HEK293 (cell line): ENCODE results near the gene DEPDC5.

Experiments used
- CTCF ChIA-PET: fragments of 350-600 bp; formaldehyde crosslinking; extraction: SDS; loops from one replicate; lab custom pipeline; 2021; ENCODE audit warnings: antibody characterized with exemption; lab: Yijun Ruan, JAX
- POLR2A ChIA-PET: fragments of 300-600 bp; formaldehyde crosslinking; extraction: SDS; loops from one replicate; lab custom pipeline; 2020; ENCODE audit warnings: antibody characterized with exemption, inconsistent platforms; lab: Yijun Ruan, JAX
- H3K27ac ChIP-seq: fragments of 200-500 bp; sonication (Bioruptor generic); 2 replicates; pipeline ENCODE4 v1.5.1; 2014; ENCODE audit warnings: low read depth, low read length, control low read depth, inconsistent platforms; ENCODE audit errors: extremely low read depth
- H3K36me3 ChIP-seq, 2 experiments: fragments of 200-500 bp in 1 of 2; sonication (Bioruptor generic) in 1 of 2; 1 replicate in 1 of 2; 2 replicates in 1 of 2; pipeline ENCODE4 v1.5.1; 2014 to 2017; ENCODE audit warnings: inconsistent platforms in 2 of 2, low read length in 2 of 2; ENCODE audit not compliant: control insufficient read depth in 2 of 2, insufficient read depth in 1 of 2
- H3K4me1 ChIP-seq: fragments of 200-500 bp; sonication (Bioruptor generic); 2 replicates; pipeline ENCODE4 v1.5.1; 2014; ENCODE audit warnings: mild to moderate bottlenecking, low read length, inconsistent platforms; ENCODE audit not compliant: control insufficient read depth, insufficient read depth
- H3K4me3 ChIP-seq: 2 replicates; pipeline ENCODE4 v1.5.1; 2011; ENCODE audit warnings: low read depth, mild to moderate bottlenecking, control low read depth, low read length, moderate library complexity
- H3K9me3 ChIP-seq: fragments of 200-500 bp; sonication (Bioruptor generic); 2 replicates; pipeline ENCODE4 v1.5.1; 2014; ENCODE audit warnings: low read depth, low read length, inconsistent platforms; ENCODE audit not compliant: control insufficient read depth, insufficient read depth
- KLF7 ChIP-seq: fragments of 450-650 bp; formaldehyde crosslinking; IDR thresholded peaks from 2 replicates; pipeline ENCODE4 v1.5.1; 2016; ENCODE audit warnings: missing biosample characterization, missing genetic modification characterization, borderline replicate concordance
- KLF9 ChIP-seq: fragments of 450-650 bp; formaldehyde crosslinking; IDR thresholded peaks from 2 replicates; pipeline ENCODE4 v1.5.1; 2016; ENCODE audit warnings: missing biosample characterization, missing genetic modification characterization, low read depth
- PRDM2 ChIP-seq: fragments of 450-650 bp; formaldehyde crosslinking; IDR thresholded peaks from 2 replicates; pipeline ENCODE4 v1.5.1; 2016; ENCODE audit warnings: missing biosample characterization, missing genetic modification characterization, borderline replicate concordance
- SCRT1 ChIP-seq: fragments of 450-650 bp; formaldehyde crosslinking; IDR thresholded peaks from 2 replicates; pipeline ENCODE4 v1.5.1; 2016; ENCODE audit warnings: missing biosample characterization, missing genetic modification characterization, borderline replicate concordance
- YY2 ChIP-seq: fragments of 450-650 bp; formaldehyde crosslinking; IDR thresholded peaks from 2 replicates; pipeline ENCODE4 v1.5.1; 2016; ENCODE audit warnings: missing biosample characterization, missing genetic modification characterization
- ZBTB17 ChIP-seq: fragments of 450-650 bp; formaldehyde crosslinking; IDR thresholded peaks from 2 replicates; pipeline ENCODE4 v1.5.1; 2016; ENCODE audit warnings: missing biosample characterization, missing genetic modification characterization
- ZBTB20 ChIP-seq: fragments of 450-650 bp; formaldehyde crosslinking; IDR thresholded peaks from 2 replicates; pipeline ENCODE4 v1.5.1; 2016; ENCODE audit warnings: missing biosample characterization, missing genetic modification characterization
- ZNF16 ChIP-seq: fragments of 450-650 bp; formaldehyde crosslinking; IDR thresholded peaks from 2 replicates; pipeline ENCODE4 v1.5.1; 2016; ENCODE audit warnings: low read depth, missing biosample characterization, missing genetic modification characterization
- ZNF169 ChIP-seq: fragments of 450-650 bp; formaldehyde crosslinking; IDR thresholded peaks from 2 replicates; pipeline ENCODE4 v1.5.1; 2016; ENCODE audit warnings: missing biosample characterization, missing genetic modification characterization
- ZNF274 ChIP-seq, 2 experiments: fragments of 200-500 bp in 1 of 2; fragments of 450-650 bp in 1 of 2; sonication (Bioruptor generic) in 1 of 2; formaldehyde crosslinking in 1 of 2; IDR thresholded peaks; 2 replicates each; pipeline versions ENCODE4 v1.5.1 to v1.6.1; 2014 to 2016; ENCODE audit warnings: borderline replicate concordance in 1 of 2, inconsistent platforms in 1 of 2, low read length in 1 of 2, missing biosample characterization in 1 of 2, missing genetic modification characterization in 1 of 2
- ZNF311 ChIP-seq: fragments of 450-650 bp; formaldehyde crosslinking; IDR thresholded peaks from 2 replicates; pipeline ENCODE4 v1.5.1; 2017; ENCODE audit warnings: missing biosample characterization, missing genetic modification characterization, borderline replicate concordance
- ZNF521 ChIP-seq: fragments of 450-650 bp; formaldehyde crosslinking; IDR thresholded peaks from 2 replicates; pipeline ENCODE4 v1.5.1; 2017; ENCODE audit warnings: missing biosample characterization, mild to moderate bottlenecking, missing genetic modification characterization
- ZNF548 ChIP-seq: fragments of 450-650 bp; formaldehyde crosslinking; IDR thresholded peaks from 2 replicates; pipeline ENCODE4 v1.5.1; 2016; ENCODE audit warnings: missing biosample characterization, missing genetic modification characterization
- ZNF670 ChIP-seq: fragments of 450-650 bp; formaldehyde crosslinking; IDR thresholded peaks from 2 replicates; pipeline ENCODE4 v1.5.1; 2016; ENCODE audit warnings: missing biosample characterization, missing genetic modification characterization, low read depth
- ZNF76 ChIP-seq: fragments of 450-650 bp; formaldehyde crosslinking; IDR thresholded peaks from 2 replicates; pipeline ENCODE4; 2016; ENCODE audit warnings: low read depth, missing biosample characterization, missing genetic modification characterization, borderline replicate concordance
- TF ChIP-seq, protein P1 (sequence below): fragments of 450-650 bp; IDR thresholded peaks from 2 replicates; pipeline ENCODE4 v1.5.1; 2018; ENCODE audit warnings: missing biosample characterization, missing genetic modification characterization
- TF ChIP-seq, protein P2 (sequence below): fragments of 450-650 bp; formaldehyde crosslinking; IDR thresholded peaks from 2 replicates; pipeline ENCODE4 v1.5.1; 2017; ENCODE audit warnings: missing biosample characterization, missing genetic modification characterization

The DEPDC5 gene

DNA sequence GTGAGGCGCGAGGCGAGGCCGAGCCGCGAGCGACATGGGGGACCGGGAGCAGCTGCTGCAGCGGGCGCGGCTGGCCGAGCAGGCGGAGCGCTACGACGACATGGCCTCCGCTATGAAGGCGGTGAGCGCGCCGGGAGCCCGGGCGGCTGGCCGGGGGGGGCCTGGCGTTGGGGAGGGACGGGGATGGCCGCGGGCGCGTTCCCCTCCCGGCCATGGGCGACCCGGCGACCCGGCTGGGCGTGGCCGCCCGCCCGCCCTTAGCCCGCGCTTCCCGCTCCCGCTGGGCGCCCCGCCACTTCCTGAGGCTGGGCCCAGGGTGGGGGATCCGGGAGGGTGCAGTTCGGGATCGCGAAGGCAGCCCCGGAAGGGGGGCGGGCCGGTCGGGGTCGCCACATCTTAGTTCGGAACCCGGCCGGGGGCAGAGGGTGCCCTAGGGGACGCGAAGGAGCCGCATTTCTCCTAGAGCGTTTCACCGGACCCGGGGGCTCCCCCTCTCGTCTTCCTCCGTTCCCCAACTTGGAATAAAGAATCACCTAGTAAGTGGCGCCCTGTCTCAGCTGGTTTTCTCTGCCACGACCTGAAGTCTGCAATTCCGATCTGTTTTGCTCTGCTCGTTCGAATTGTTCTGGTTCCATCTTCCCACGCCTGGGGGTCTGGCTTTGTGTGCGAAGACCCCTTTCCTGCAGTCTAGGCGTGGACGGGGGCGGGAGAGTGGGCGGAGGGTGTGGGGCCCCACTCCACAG lies 191.1 kb downstream of the DEPDC5 start (continued):
- no peak for TF ChIP-seq PRDM2
- TF ChIP-seq ZNF16 (tag by site-specific recombination) = no peak
- TF ChIP-seq SCRT1 (tag by site-specific recombination) = no peak
- no peak for TF ChIP-seq ZNF76
- no peak for TF ChIP-seq YY2 (tag by site-specific recombination)
- TF ChIP-seq ZNF548 (tag by site-specific recombination) = no peak
- no peak for TF ChIP-seq ZNF274 (IDR thresholded peaks at IDR 0.05; ENCODE audit: low read length)
- TF ChIP-seq ZNF274 (tag by site-specific recombination; IDR thresholded peaks at IDR 0.05; ENCODE audit: borderline replicate concordance) = no peak
- no peak for TF ChIP-seq ZNF169
- TF ChIP-seq, protein P1, sequence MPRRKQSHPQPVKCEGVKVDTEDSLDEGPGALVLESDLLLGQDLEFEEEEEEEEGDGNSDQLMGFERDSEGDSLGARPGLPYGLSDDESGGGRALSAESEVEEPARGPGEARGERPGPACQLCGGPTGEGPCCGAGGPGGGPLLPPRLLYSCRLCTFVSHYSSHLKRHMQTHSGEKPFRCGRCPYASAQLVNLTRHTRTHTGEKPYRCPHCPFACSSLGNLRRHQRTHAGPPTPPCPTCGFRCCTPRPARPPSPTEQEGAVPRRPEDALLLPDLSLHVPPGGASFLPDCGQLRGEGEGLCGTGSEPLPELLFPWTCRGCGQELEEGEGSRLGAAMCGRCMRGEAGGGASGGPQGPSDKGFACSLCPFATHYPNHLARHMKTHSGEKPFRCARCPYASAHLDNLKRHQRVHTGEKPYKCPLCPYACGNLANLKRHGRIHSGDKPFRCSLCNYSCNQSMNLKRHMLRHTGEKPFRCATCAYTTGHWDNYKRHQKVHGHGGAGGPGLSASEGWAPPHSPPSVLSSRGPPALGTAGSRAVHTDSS (tag by site-specific recombination) = no peak
- no peak for TF ChIP-seq ZNF521 (tag by site-specific recombination)
- no peak for TF ChIP-seq ZNF670 (tag by site-specific recombination)
- TF ChIP-seq, protein P2, sequence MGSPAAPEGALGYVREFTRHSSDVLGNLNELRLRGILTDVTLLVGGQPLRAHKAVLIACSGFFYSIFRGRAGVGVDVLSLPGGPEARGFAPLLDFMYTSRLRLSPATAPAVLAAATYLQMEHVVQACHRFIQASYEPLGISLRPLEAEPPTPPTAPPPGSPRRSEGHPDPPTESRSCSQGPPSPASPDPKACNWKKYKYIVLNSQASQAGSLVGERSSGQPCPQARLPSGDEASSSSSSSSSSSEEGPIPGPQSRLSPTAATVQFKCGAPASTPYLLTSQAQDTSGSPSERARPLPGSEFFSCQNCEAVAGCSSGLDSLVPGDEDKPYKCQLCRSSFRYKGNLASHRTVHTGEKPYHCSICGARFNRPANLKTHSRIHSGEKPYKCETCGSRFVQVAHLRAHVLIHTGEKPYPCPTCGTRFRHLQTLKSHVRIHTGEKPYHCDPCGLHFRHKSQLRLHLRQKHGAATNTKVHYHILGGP (tag by site-specific recombination) = no peak

- Histone ChIP-seq H3K4me3 (peak overlapping the region; percentile 83), H3K4me1 (peaks cover 12% of the 10 kb centered on the region; the same call in 1 of the 2 replicates), H3K36me3 (peaks cover 31 to 32% of the 10 kb centered on the region in 2 experiments), H3K9me3 (no peaks in the 10 kb centered on the region), H3K27ac (peak overlapping the region; percentile 99)
- TF ChIP-seq ZBTB17 (tag by site-specific recombination) (peak; percentile 83), ZNF311 (tag by site-specific recombination) (no peak), KLF7 (tag by site-specific recombination) (peak; percentile 49; the same call in 1 of the 2 replicates), ZBTB20 (tag by site-specific recombination) (0 out of 2 replicates have a peak, but pooled peaks have one; percentile 31), KLF9 (0 out of 2 replicates have a peak, but pooled peaks have one; percentile 8)
- CTCF ChIA-PET = interaction anchor here (0.7 to 2.7 kb wide), 7 partner anchors 10 to 682 kb away, joined by 3 to 10 read pairs (median 3); no protein-coding TSS in a partner anchor
- POLR2A ChIA-PET = interaction anchor here (1.0 to 2.3 kb wide), 6 partner anchors 10 to 284 kb away, joined by 3 to 10 read pairs (median 5); partner anchors contain the start of genes DEPDC5 and PISD
These were observed 191.6 kb downstream of the DEPDC5 start for GRCh38 chr22:31945443-31945855.
